Osteoblast (primary cell): ENCODE results near the gene TULP4. TPM values are rescaled to one million over a fixed set of nuclear protein-coding genes. Genes with fewer than 3 reads are reported as not detected.

Experiments
- DNase-seq: peaks from one replicate; pipeline ENCODE4 v3.0.0; 2011; ENCODE audit warnings: low spot score, mixed read lengths; ENCODE audit not compliant: insufficient read length; ENCODE audit errors: missing footprints
- H2AFZ ChIP-seq: 2 replicates; pipeline ENCODE4 v1.6.0; 2011; ENCODE audit warnings: mild to moderate bottlenecking, low read length
- H3K27ac ChIP-seq: 2 replicates; pipeline ENCODE4 v1.5.1; 2011; ENCODE audit warnings: mild to moderate bottlenecking, low read depth, low read length, moderate library complexity
- H3K27me3 ChIP-seq: 2 replicates; pipeline ENCODE4 v1.6.0; 2012; ENCODE audit warnings: mild to moderate bottlenecking, control low read depth, inconsistent platforms, low read length, moderate library complexity; ENCODE audit not compliant: insufficient read depth
- H3K36me3 ChIP-seq: 2 replicates; pipeline ENCODE4 v1.5.1; 2011; ENCODE audit warnings: mild to moderate bottlenecking, low read length, control low read depth, moderate library complexity; ENCODE audit not compliant: insufficient read depth
- H3K4me1 ChIP-seq: 2 replicates; pipeline ENCODE4 v1.5.1; 2011; ENCODE audit warnings: mild to moderate bottlenecking, low read length, control low read depth, moderate library complexity; ENCODE audit not compliant: insufficient read depth
- H3K4me2 ChIP-seq: 2 replicates; pipeline ENCODE4 v1.6.0; 2011; ENCODE audit warnings: mild to moderate bottlenecking, low read length; ENCODE audit not compliant: insufficient read depth
- H3K4me3 ChIP-seq: fragments of 200-600 bp; sonication (generic); 3 replicates; pipeline ENCODE4 v1.5.1; 2012; ENCODE audit warnings: mild to moderate bottlenecking, low read length, inconsistent platforms; ENCODE audit not compliant: insufficient read depth
- H3K79me2 ChIP-seq: 2 replicates; pipeline ENCODE4 v1.6.0; 2012; ENCODE audit warnings: mild to moderate bottlenecking, low read length, control low read depth, inconsistent platforms; ENCODE audit not compliant: insufficient read depth
- H3K9me3 ChIP-seq: 2 replicates; pipeline ENCODE4 v1.5.1; 2011; ENCODE audit warnings: low read depth, low read length, control low read depth
- H4K20me1 ChIP-seq: 2 replicates; pipeline ENCODE4 v1.6.0; 2012; ENCODE audit warnings: mild to moderate bottlenecking, low read length, control low read depth; ENCODE audit not compliant: insufficient read depth
- total RNA-seq: library from RNA; depleted of rRNA; stranded (reverse); fragments of >200 nt; gene quantifications from 2 replicates; pipeline ENCODE4 v1.2.3, GENCODE V29; 2012
- TF ChIP-seq, protein P1 (sequence below): IDR thresholded peaks from 2 replicates; pipeline ENCODE4 v1.5.1; 2011; ENCODE audit warnings: mild to moderate bottlenecking, low read depth, low read length, moderate library complexity; ENCODE audit errors: extremely low read depth

TULP4 gene
- total RNA-seq, 1 donor, result 172 TPM

DNA sequence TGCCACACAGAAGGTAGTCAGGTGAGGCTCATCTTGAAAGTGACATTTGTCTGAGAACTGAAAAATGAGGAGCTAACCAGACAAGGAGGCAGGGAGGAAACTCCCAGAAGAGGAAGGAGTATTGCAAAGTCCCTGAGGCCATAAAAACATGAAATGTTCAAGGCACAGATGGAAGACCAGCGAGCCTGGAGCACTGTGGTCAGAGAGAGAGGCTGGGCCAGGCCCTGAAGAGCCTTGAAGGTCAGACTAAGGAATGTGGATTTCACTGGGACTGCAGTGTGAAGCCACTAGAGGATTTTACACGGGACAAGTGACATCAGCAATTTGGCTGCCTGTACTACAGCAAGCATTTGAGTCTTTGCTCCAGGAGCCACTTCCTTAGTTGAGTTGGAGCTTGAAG lies 226.5 kb downstream of the TULP4 start:
- Histone ChIP-seq H3K4me2 (no peak overlapping the region), H3K36me3 (no peaks in the 10 kb centered on the region), H3K79me2 (no peaks in the 10 kb centered on the region), H3K27me3 (peaks cover 40% of the 10 kb centered on the region), H3K27ac (no peak overlapping the region), H3K4me1 (no peaks in the 10 kb centered on the region), H2AFZ (no peak overlapping the region), H4K20me1 (no peaks in the 10 kb centered on the region), H3K4me3 (no peak overlapping the region), H3K9me3 (no peaks in the 10 kb centered on the region)
- TF ChIP-seq, protein P1, sequence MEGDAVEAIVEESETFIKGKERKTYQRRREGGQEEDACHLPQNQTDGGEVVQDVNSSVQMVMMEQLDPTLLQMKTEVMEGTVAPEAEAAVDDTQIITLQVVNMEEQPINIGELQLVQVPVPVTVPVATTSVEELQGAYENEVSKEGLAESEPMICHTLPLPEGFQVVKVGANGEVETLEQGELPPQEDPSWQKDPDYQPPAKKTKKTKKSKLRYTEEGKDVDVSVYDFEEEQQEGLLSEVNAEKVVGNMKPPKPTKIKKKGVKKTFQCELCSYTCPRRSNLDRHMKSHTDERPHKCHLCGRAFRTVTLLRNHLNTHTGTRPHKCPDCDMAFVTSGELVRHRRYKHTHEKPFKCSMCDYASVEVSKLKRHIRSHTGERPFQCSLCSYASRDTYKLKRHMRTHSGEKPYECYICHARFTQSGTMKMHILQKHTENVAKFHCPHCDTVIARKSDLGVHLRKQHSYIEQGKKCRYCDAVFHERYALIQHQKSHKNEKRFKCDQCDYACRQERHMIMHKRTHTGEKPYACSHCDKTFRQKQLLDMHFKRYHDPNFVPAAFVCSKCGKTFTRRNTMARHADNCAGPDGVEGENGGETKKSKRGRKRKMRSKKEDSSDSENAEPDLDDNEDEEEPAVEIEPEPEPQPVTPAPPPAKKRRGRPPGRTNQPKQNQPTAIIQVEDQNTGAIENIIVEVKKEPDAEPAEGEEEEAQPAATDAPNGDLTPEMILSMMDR, result no peak
- no peak for DNase-seq

DNA sequence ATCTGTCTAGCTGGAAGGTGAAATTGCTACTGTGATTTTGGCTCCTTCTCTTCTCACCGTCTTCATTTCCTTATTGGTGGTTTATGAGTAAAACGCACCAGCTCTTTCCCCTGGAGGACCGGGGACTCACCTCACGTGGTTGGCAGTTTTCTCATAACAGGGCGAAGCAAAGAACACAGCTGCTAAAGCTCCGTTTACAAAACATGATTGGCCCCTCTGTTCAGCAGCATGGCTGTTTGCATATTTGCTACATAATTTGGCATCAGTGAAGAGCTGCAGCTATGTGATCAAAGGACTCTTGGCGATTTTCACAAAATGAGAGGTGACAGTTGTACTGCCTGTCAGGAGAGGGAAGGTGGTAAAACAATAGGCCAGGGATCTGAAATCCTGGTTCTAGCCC lies 227.1 kb downstream of the TULP4 start:
- Histone ChIP-seq H3K4me2 (no peak overlapping the region), H3K36me3 (no peaks in the 10 kb centered on the region), H3K4me1 (no peaks in the 10 kb centered on the region), H4K20me1 (no peaks in the 10 kb centered on the region), H3K27me3 (peaks cover 40% of the 10 kb centered on the region), H3K9me3 (no peaks in the 10 kb centered on the region), H2AFZ (no peak overlapping the region), H3K79me2 (no peaks in the 10 kb centered on the region), H3K27ac (no peak overlapping the region), H3K4me3 (no peak overlapping the region)
- TF ChIP-seq, protein P1, result no peak
- no peak for DNase-seq

DNA sequence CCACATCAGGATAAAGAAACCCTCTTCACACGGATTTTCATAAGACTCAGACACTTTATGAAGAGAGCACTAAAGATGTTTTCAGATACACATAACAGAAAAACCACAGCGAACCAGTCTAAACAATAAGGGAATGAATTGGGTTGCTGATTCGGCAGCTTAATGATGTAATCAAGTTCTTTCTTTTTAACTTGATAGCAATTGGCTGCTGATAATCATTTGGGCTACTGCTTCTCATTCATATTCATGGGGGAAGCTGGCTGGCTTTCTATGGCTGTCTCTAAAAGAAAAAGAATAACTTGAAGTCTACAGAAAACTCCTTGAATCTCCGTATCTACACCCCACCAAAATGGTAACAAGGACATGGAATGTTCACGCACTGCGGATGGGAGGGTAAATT lies 227.6 kb downstream of the TULP4 start:
- H3K79me2 ChIP-seq, result no peaks in the 10 kb centered on the region
- no peaks in the 10 kb centered on the region for H3K9me3 ChIP-seq
- no peaks in the 10 kb centered on the region for H4K20me1 ChIP-seq
- H3K27ac ChIP-seq, result no peak overlapping the region
- H2AFZ ChIP-seq, result no peak overlapping the region
- H3K4me1 ChIP-seq, result no peaks in the 10 kb centered on the region
- peaks cover 40% of the 10 kb centered on the region for H3K27me3 ChIP-seq
- no peak overlapping the region for H3K4me2 ChIP-seq
- TF ChIP-seq, protein P1, result no peak
- no peak overlapping the region for H3K4me3 ChIP-seq
- H3K36me3 ChIP-seq, result no peaks in the 10 kb centered on the region
- DNase-seq, result no peak

DNA sequence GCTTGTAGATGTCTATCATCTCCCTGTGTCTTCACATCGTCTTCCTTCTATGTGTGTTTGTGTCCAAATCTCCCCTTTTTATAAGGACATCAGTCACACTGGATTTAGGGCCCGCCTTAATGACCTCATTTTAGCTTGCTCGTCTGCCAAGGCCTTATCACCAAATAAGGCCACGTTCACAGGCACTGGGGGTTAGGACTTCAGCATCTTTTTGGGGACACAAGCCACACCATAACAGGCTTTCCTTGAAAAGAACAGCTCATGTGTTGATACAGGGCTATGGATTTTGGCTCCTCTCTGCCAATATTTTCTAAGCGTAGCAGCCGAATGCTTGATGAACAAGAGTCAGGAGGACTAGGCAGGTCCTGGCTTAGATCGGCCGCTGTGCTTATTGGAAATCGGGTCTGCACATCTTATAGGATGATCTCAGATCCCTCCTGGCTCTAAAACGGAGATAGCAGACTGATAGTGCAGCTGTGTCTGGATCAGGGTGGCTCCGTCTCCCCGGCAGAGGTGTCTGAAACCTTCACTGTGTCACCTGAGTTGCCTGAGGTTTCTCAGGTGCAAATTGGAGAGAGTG lies 231.4 kb downstream of the TULP4 start:
- no peak overlapping the region for H3K4me3 ChIP-seq
- peaks cover 27% of the 10 kb centered on the region for H3K27me3 ChIP-seq
- no peak overlapping the region for H3K4me2 ChIP-seq
- H3K4me1 ChIP-seq, result no peaks in the 10 kb centered on the region
- no peak overlapping the region for H3K27ac ChIP-seq
- no peak for DNase-seq
- H4K20me1 ChIP-seq, result no peaks in the 10 kb centered on the region
- H3K36me3 ChIP-seq, result no peaks in the 10 kb centered on the region
- no peak overlapping the region for H2AFZ ChIP-seq
- no peaks in the 10 kb centered on the region for H3K9me3 ChIP-seq
- TF ChIP-seq, protein P1, result no peak
- H3K79me2 ChIP-seq, result no peaks in the 10 kb centered on the region
